Measurements from ENCODE around the gene MAP3K20. TPM values are rescaled to one million over a fixed set of nuclear protein-coding genes. Genes with fewer than 3 reads are reported as not detected.

The MAP3K20 gene
- total and polyA plus RNA-seq, 2 of the 8 experiments (the other 6 are each of a cell fraction or from before 2014, with no cell fraction given), result 3.1 to 11.1 TPM

DNA sequence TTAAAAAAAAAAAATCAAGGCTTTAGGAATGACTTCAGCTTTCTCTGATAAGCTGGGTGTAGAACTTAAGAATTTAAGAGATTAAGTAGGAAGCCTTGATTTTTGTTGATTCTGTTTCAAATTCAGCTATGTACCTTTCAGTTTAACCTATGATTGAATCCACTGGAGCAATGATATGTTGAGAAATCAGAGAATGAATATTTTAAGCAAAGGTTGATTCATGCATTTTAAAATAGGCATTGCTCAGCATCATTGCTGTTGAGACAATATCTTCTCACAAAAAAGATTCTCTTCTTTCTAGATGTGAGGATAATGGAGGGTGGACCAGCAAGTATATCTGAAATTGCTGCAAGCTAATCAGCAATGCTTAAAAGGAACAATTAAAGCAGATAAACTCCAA lies 109.8 kb downstream of the MAP3K20 start:
- Histone ChIP-seq H2BK12ac (ENCODE audit: low read depth, low read length) (no peak overlapping the region), H3K36me3 (ENCODE audit: control insufficient read depth in 2 of 4, insufficient read depth in 4 of 4, low read length in 3 of 4) (no peaks in the 10 kb centered on the region), H3K4me3 (ENCODE audit: extremely low read depth in 1 of 4, insufficient read depth in 2 of 4, low read depth in 3 of 4, low read length in 4 of 4) (no peak overlapping the region), H3K23ac (ENCODE audit: insufficient read length) (no peak overlapping the region), H3K4me2 (ENCODE audit: insufficient read depth in 1 of 2, low read depth in 2 of 2, low read length in 2 of 2) (no peak overlapping the region), H3K4ac (replicated peaks; ENCODE audit: insufficient read length, low read depth, low read length) (no peak overlapping the region), H3K14ac (ENCODE audit: insufficient read length) (no peak overlapping the region), H3K79me1 (ENCODE audit: low read depth, low read length) (no peaks in the 10 kb centered on the region), H3K27me3 (replicated peaks in 1 of 4; ENCODE audit: control insufficient read depth in 3 of 4, extremely low read depth in 1 of 4, insufficient read depth in 3 of 4, low read length in 3 of 4) (no peaks in the 10 kb centered on the region), H2BK5ac (ENCODE audit: low read depth, low read length) (no peak overlapping the region), H4K91ac (replicated peaks; ENCODE audit: insufficient read length, low read length) (no peak overlapping the region), H3K9me3 (ENCODE audit: insufficient read depth in 2 of 2, low read depth in 1 of 2, low read length in 1 of 2) (peaks cover 0 to 3% of the 10 kb centered on the region in 2 experiments; a peak in 1 of 4 replicates), H3K23me2 (ENCODE audit: low read depth, low read length) (no peaks in the 10 kb centered on the region), H4K8ac (ENCODE audit: extremely low read depth, insufficient read depth, low read length) (no peak overlapping the region), H4K20me1 (replicated peaks in 1 of 2; ENCODE audit: control insufficient read depth in 1 of 2, insufficient read depth in 2 of 2, low read length in 2 of 2) (no peaks in the 10 kb centered on the region), H2BK120ac (replicated peaks; ENCODE audit: low read depth, low read length) (no peak overlapping the region), H2BK15ac (ENCODE audit: low read length) (no peak overlapping the region), H3K18ac (ENCODE audit: extremely low read depth, low read length) (no peak overlapping the region), H3K9ac (replicated peaks in 1 of 4; ENCODE audit: extremely low read depth in 1 of 4, low read depth in 3 of 4, low read length in 3 of 4) (no peak overlapping the region), H4K5ac (ENCODE audit: insufficient read length, low read depth, low read length) (no peak overlapping the region), H3K27ac (ENCODE audit: low read depth, low read length) (no peak overlapping the region), H3K4me1 (replicated peaks in 1 of 4; ENCODE audit: control insufficient read depth in 3 of 4, insufficient read depth in 4 of 4, low read length in 3 of 4) (peaks cover 0 to 6% (median 1%) of the 10 kb centered on the region in 4 experiments; a peak in 1 of 7 replicates), H3K79me2 (ENCODE audit: control insufficient read depth in 1 of 2, insufficient read depth in 2 of 2, low read length in 2 of 2) (no peaks in the 10 kb centered on the region), H2BK20ac (ENCODE audit: low read length) (no peak overlapping the region), H3K56ac (replicated peaks; ENCODE audit: insufficient read length, low read depth, low read length) (no peak overlapping the region), H2AK5ac (ENCODE audit: low read depth, low read length) (no peak overlapping the region), H2AFZ (ENCODE audit: low read length) (no peak overlapping the region)
- DNase-seq (ENCODE audit: low read depth in 1 of 2, low spot score in 2 of 2) (no peak), FAIRE-seq (no peak)
- ChIA-PET CTCF (ENCODE audit: partially characterized antibody) (interaction anchor here (0.6 to 1.8 kb wide), 4 partner anchors 26 to 157 kb away, joined by 3 to 7 read pairs (median 3); no protein-coding TSS in a partner anchor), POLR2A (ENCODE audit: partially characterized antibody) (no interaction called here)
- no peak for TF ChIP-seq CBX8 (IDR thresholded peaks at IDR 0.05; ENCODE audit: borderline replicate concordance, low read depth, low read length)
- TF ChIP-seq TEAD4 (IDR thresholded peaks at IDR 0.05; ENCODE audit: low read depth, low read length), result no peak
- TF ChIP-seq CTBP2 (IDR thresholded peaks at IDR 0.05; ENCODE audit: borderline replicate concordance, insufficient read depth, insufficient read length, low read length), result no peak
- no peak for TF ChIP-seq RBBP5 (IDR thresholded peaks at IDR 0.05; ENCODE audit: borderline replicate concordance, low read depth, low read length)
- TF ChIP-seq BACH1 (IDR thresholded peaks at IDR 0.05; ENCODE audit: low read length), result no peak
- TF ChIP-seq ASH2L (IDR thresholded peaks at IDR 0.05; ENCODE audit: low read length), result no peak
- TF ChIP-seq SIRT6 (IDR thresholded peaks at IDR 0.05; ENCODE audit: low read length), result no peak
- TF ChIP-seq SP1 (IDR thresholded peaks at IDR 0.05; ENCODE audit: low read depth, low read length), result no peak
- TF ChIP-seq TCF12 (IDR thresholded peaks at IDR 0.05; ENCODE audit: low read depth, low read length), result no peak
- TF ChIP-seq, protein P1, sequence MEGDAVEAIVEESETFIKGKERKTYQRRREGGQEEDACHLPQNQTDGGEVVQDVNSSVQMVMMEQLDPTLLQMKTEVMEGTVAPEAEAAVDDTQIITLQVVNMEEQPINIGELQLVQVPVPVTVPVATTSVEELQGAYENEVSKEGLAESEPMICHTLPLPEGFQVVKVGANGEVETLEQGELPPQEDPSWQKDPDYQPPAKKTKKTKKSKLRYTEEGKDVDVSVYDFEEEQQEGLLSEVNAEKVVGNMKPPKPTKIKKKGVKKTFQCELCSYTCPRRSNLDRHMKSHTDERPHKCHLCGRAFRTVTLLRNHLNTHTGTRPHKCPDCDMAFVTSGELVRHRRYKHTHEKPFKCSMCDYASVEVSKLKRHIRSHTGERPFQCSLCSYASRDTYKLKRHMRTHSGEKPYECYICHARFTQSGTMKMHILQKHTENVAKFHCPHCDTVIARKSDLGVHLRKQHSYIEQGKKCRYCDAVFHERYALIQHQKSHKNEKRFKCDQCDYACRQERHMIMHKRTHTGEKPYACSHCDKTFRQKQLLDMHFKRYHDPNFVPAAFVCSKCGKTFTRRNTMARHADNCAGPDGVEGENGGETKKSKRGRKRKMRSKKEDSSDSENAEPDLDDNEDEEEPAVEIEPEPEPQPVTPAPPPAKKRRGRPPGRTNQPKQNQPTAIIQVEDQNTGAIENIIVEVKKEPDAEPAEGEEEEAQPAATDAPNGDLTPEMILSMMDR (IDR thresholded peaks at IDR 0.05; ENCODE audit: control extremely low read depth in 1 of 3, insufficient read depth in 1 of 3, low read depth in 1 of 3, low read length in 3 of 3), result no peak
- TF ChIP-seq HDAC6 (IDR thresholded peaks at IDR 0.05; ENCODE audit: low read depth, low read length), result no peak
- no peak for TF ChIP-seq SP2 (IDR thresholded peaks at IDR 0.05; ENCODE audit: low read length)
- no peak for TF ChIP-seq SAP30 (IDR thresholded peaks at IDR 0.05; ENCODE audit: insufficient read depth, insufficient replicate concordance, low read length)
- no peak for TF ChIP-seq POLR2A (IDR thresholded peaks at IDR 0.05; ENCODE audit: control extremely low read depth in 1 of 2, low read depth in 2 of 2, low read length in 2 of 2)

Measured in H1 (cell line).